ENCODE results near the gene SLC25A11. TPM values are rescaled to one million over a fixed set of nuclear protein-coding genes. Genes with fewer than 3 reads are reported as not detected.

SLC25A11 gene
- total and polyA plus RNA-seq, 7 donors: 97.1 to 225 (median 128) TPM

GRCh38 chr17:4968486-4969046 lies 28.7 kb upstream of the SLC25A11 start:
- peaks cover 0 to 51% of the 10 kb centered on the region in 2 donors for H3K36me3 ChIP-seq (ENCODE audit: insufficient read depth in 1 of 2, low read depth in 1 of 2)

GRCh38 chr17:4967539-4968485 lies 28.0 kb upstream of the SLC25A11 start, which contains the start of gene SPAG7:
SPAG7 (minus strand) TSS chr17:4967817; CDS start chr17:4967804, 13 bp downstream.
- Histone ChIP-seq H3K27me3 (ENCODE audit: insufficient read depth in 3 of 3, low read length in 2 of 3) (no peaks in the 10 kb centered on the region), H3K4me3 (peak within 1 kb of the TSS; percentile 84), H3K4me1 (peaks cover 34% of the 10 kb centered on the region), H3K36me3 (ENCODE audit: insufficient read depth in 1 of 2, low read depth in 1 of 2) (peaks cover 0 to 43% of the 10 kb centered on the region in 2 donors), H3K27ac (peak within 1 kb of the TSS; percentile 93), H3K9me3 (no peaks in the 10 kb centered on the region)
- intact Hi-C loops (cut with DNase I): loop anchor here (1.0 to 2.0 kb wide), 3 partner anchors 15 to 20 kb away; partner anchors contain the start of genes ENO3 (in 1 of the 2) and PFN1 (in 1 of the 2)
- no peak for TF ChIP-seq CTCF (IDR thresholded peaks at IDR 0.05)
- WGBS, 3 donors: 0 to 1% (median 1%) methylated on average over 55 to 66 of the region's 66 CpGs
- ATAC-seq: peak; percentile 76 to 82 (median 78)
- DNase-seq: peak; percentile 93 to 96

More at GRCh38 chr17:4968486-4969046, 28.7 kb upstream of the SLC25A11 start:
- 30 to 34% (median 33%) methylated on average over 21 to 23 of the region's 23 CpGs for WGBS, 3 donors
- Histone ChIP-seq H3K27ac (peak overlapping the region; percentile 93), H3K4me1 (peaks cover 42% of the 10 kb centered on the region), H3K27me3 (ENCODE audit: insufficient read depth in 3 of 3, low read length in 2 of 3) (no peaks in the 10 kb centered on the region), H3K9me3 (no peaks in the 10 kb centered on the region), H3K4me3 (peak overlapping the region; percentile 84)
- ATAC-seq: no peak
- intact Hi-C loops (cut with DNase I): no loop called here
- peak in 1 of 2 donors; percentile 65 for DNase-seq
- no peak for TF ChIP-seq CTCF (IDR thresholded peaks at IDR 0.05)

- intact Hi-C loops (cut with DNase I): loop anchor here (1.0 to 2.0 kb wide), 3 partner anchors 14 to 19 kb away; partner anchors contain the start of genes ENO3 (in 1 of the 2) and PFN1 (in 1 of the 2)
Measured at GRCh38 chr17:4966844-4967538, 27.1 kb upstream of the SLC25A11 start.

More at GRCh38 chr17:4966844-4967538, 27.1 kb upstream of the SLC25A11 start:
- DNase-seq: peak; percentile 97 to 99
- Histone ChIP-seq H3K4me1 (peaks cover 26% of the 10 kb centered on the region), H3K36me3 (ENCODE audit: insufficient read depth in 1 of 2, low read depth in 1 of 2) (peaks cover 0 to 35% of the 10 kb centered on the region in 2 donors), H3K9me3 (no peaks in the 10 kb centered on the region), H3K4me3 (peak overlapping the region; percentile 84), H3K27me3 (ENCODE audit: insufficient read depth in 3 of 3, low read length in 2 of 3) (no peaks in the 10 kb centered on the region), H3K27ac (peak overlapping the region; percentile 93)
- no peak for TF ChIP-seq CTCF (IDR thresholded peaks at IDR 0.05)
- peak; percentile 86 to 89 (median 88) for ATAC-seq
- WGBS, 3 donors: 0% methylated on average over 42 of the region's 42 CpGs
